HG02678 (cell line): ENCODE measurements around the gene MSX2.

Experiments
- ATAC-seq: cut with Tn5 transposase; IDR thresholded peaks from one replicate; pipeline ENCODE4 v1.9.1; 2021; ENCODE audit warnings: mild to moderate bottlenecking, moderate library complexity; ENCODE audit not compliant: unreplicated experiment

The MSX2 gene

DNA sequence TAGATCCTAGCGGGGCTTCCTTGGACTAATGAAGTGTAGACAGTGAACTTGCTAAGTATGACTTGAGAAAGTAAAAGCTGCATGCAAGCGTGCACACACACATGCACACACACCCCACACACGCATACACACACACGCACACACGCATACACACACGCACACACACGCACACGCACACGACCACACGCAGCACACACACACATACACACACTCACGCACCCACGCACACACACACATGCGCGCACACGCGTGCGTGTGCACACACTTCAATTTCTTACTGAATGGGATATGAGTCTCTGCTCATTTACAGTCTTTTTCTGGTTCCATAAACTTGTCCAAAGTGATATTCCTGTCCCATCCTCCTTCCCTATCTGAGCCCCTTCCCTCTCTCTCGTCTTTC, 41.2 kb downstream of the MSX2 start:
- ATAC-seq = no peak

- ATAC-seq = no peak
These were observed 43.3 kb downstream of the MSX2 start for GRCh38 chr5:174767670-174768069.

GRCh38 chr5:174769005-174769404, 44.6 kb downstream of the MSX2 start:
- no peak for ATAC-seq

DNA sequence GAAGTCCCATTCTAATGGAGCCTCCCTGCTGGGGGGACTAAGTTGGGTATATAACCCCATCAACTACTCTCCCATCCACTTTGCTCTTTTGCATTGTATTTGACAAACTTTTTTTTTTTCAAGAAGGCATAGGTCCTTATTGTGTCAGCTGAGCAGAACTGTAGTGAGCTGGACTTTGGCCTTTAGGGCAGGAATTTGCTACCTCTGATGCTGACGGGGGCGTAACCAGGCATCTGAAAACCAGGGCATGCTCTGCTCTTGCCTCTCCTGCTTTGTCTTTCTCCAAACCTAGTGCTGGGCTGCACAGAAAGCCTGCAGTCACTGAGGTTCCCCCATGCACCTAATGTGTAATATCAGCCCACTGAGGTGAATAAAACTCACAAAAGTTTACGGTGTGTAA, 49.0 kb downstream of the MSX2 start:
- no peak for ATAC-seq

GRCh38 chr5:174775081-174775480, 50.7 kb downstream of the MSX2 start:
- ATAC-seq = no peak

DNA sequence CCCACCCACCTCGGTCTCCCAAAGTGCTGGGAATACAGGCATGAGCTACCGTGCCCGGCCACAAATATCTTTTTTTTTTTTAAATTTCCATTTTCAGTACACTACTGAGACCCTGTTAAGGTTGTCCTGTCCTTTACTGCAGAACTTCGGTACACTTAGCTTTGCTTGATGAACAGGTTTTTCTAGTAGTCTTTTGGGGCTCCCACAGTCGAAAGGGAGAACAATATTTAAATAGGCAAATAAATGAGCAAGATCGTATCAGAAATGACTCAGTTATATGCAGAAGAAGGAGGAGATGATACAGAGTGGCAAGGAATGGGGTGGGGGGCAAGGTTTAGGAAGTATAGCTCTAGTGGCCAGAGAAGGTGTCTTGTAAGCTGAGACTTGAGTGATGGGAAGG, 52.7 kb downstream of the MSX2 start:
- no peak for ATAC-seq

DNA sequence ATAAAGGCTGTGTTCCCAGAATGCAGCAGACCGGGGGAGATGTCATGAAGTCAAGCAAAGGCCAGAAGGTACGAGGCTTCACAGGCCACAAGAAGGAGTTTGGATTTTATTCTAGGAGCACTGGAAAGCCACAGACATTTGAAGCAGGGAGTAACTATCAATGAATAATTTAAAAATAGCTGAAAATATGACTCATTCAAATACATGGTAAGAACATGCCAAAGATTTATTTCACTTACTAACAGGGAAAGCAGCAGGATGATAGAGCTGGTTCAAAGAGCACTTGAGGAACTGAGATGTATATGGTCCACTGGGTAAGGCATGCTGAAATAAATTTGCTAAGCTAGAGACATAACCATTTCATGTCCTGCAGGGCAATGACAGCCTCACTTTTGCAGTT, 53.2 kb downstream of the MSX2 start:
- ATAC-seq = no peak
